GM18502 (cell line): ENCODE measurements around the gene DGCR2.
"Not testable (repeated sequence)": the region's sequence is repeated elsewhere in the genome, so short reads cannot be mapped to it uniquely, and the experiment has no call there.

Source experiments
- ATAC-seq: cut with Tn5 transposase; IDR thresholded peaks from one replicate; pipeline ENCODE4 v1.9.1; 2021; ENCODE audit warnings: mild to moderate bottlenecking; ENCODE audit not compliant: unreplicated experiment, poor library complexity

Gene DGCR2

DNA sequence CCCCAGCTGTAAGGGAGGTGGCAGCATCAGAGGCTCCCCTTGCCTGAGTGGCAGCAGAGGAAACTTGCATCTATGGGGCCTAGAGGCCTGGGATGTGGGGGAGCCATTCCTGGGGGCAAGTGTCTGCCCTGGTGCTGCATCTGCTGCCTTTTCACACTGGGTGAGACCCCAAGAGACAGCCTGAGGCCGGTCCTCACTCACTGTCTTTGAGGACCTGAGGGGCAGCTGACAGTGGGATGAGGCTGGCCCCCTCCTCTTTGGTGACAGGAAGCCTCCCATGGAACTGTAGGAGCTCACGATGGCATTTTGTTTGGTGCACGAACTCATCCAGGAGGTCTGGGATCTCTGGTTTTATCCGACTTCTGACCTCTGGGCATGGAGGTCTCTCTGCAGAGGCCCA lies 104.0 kb downstream of the DGCR2 start:
- ATAC-seq: no peak

DNA sequence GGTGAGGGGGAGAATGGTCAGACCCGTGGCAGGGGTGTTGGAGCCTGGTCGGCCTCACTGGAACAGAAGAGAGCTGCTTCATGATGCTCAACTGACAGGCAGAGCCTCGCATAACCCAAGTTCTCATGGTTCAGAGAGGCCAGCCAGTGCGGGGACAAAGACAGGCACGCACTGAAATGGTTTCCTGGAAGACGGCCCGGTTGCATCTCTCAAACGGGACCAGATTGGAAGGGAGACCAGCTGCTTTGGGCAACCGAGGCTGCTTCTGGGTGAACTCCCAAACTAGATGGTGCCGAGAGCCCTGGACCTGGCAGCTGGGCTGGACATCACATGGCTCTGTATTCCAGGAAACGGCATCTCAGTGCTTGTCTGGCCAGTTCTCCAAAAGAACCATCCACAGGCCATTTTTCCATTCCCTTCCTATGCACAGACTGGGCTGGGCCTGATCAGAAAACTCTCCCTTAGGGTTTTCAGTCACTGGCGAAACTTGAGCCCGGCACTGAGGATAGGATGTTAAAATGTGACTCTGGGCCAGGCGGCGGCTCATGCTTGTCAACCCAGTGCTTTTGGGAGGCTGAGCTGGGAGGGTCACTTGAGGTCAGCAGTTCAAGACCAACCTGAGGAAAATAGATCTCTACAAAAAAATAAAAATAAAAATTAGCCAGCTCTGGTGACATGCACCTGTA lies 106.0 kb downstream of the DGCR2 start:
- ATAC-seq: no peak

DNA sequence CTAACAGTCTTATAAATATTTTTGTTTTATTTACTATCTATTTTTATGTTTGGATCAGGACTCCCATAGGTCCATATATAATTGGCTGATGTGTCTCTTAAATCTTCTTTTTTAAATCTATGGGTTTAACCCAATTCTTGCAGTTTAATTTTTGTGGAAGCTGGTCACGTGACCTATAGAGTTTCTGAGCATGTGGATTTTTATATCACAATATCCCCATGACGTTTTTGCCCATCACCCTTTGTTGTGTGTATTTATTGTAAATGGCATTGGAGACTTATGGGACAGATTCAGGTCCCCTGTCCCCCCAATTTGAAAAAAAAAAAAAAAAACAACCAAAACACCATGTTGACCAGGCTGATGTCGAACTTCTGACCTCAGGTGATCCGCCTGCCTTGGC lies 107.3 kb downstream of the DGCR2 start:
- no peak for ATAC-seq

DNA sequence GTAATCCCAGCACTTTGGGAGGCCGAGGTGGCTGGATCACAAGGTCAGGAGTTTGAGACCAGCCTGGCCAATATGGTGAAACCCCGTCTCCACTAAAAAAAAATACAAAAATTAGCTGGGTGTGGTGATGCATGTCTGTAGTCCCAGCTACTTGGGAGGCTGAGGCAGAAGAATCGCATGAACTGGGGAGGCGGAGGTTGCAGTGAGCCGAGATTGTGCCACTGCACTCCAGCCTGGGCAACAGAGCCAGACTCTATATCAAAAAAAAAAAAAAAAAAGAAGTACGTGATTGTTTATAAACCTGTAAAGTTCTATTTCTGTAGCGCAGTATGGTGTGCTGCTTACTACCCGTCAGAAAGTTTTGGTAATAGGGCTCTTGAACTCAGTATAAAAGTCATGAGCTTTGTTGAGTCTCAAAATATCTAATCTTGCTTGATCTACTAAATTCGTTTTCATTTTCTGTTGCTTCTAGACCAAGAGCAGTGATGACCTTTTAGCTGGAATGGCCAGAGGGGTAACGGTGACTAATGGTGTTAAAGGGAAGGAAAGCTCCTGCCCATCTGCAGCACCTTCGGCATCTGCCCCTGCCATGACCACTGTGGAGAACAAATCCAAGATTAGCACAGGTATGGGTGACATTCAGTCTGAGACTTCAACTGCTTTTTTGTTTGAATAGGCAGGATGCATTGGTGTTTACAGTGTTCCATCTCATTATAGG lies 108.2 kb downstream of the DGCR2 start:
- not testable (repeated sequence) for ATAC-seq

DNA sequence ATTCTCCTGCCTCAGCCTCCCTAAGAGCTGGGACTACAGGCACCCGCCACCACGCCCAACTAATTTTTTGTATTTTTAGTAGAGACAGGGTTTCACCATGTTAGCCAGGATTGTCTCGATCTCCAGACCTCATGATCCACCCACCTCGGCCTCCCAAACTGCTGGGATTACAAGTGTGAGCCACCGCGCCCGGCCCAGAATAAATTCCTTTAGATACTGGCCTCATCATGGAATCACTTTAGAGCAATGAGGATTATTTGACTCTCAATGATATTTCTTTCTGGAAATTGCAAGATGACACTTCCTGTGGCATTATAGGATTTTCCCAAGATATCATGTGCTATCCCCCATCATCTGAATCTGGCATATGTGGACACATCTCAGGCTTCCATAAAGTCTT lies 108.8 kb downstream of the DGCR2 start:
- ATAC-seq: not testable (repeated sequence)

DNA sequence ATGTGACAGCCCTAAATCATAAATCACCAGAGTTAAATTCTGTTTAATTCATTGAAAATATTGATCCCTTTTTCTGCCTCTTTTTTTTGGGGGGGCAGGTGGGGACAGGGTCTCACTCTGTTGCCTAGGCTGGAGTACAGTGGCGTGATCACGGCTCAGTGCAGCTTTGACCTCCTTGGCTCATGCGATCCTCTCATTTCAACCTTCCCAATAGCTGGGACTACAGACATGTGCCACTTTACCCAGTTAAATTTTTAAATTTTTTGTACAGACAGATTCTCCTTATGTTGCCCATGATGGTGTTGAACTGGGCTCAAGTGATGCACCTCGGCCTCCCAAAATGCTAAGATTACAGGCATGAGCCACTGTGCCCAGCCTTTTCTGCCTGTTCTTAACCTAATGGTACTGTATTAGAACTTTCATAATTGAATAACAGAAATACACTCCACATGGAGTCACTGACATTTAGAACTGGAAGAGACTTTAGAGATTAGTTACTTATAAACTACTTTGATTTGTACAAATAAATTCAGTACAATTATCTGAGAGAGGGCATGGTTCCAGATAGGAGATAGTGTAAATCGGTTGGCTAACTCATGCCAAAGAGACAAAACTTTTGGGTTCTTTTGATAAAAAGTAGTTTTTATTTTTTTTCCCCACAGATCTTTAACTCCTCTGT lies 109.8 kb downstream of the DGCR2 start:
- ATAC-seq: no peak

DNA sequence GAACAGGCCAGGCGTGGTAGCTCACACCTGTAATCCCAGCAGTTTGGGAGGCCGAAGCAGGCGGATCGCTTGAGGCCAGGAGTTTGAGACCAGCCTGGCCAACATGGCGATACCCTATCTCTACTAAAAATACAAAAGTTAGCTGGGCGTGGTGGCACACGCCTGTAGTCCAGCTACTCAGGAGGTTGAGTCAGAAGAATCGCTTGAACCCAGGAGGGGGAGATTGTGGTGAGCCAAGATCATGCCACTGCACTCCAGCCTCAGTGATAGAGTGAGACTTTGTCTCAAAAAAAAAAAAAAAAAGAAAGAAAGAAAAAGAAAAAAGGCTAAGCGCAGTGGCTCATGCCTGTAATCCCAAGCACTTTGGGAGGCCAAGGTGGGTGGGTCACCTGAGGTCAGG lies 110.6 kb downstream of the DGCR2 start:
- ATAC-seq: not testable (repeated sequence)

DNA sequence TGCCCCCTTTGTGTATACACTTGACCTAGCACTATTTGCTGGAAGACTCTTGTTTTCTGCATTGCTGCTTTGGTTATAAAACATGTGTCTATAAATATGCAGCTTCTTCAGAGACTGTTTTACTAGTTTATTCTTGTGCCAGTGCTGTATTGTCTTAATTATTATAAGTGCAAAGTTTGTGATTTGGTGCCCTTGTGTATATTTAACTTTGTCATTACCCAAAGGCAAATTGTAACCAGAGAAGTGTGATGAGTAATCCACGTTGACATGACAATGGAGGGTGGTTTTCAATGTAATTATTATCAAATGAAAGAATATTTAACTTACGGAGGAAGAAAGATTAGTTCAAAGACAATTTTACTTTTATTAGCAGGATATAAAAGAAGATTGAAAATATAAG lies 111.1 kb downstream of the DGCR2 start:
- ATAC-seq: no peak

DNA sequence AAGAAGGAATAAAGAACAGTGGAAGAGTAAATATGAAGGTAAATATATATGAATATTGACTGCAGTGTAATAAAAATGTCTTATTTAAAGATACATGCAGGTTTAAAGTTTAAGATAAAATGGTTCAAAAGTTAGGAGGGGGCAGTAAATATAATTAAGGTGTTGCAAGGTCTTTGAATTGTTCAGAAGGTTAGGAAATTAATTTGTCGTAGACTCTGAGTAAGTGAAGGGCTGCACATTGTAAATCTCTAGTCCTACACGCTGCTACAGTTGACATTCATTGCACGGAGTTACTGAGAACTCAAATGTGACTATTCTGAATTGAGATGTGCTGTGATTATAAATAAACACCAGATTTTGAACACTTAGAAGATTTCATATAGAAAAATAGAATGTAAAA lies 116.3 kb downstream of the DGCR2 start:
- ATAC-seq: no peak

DNA sequence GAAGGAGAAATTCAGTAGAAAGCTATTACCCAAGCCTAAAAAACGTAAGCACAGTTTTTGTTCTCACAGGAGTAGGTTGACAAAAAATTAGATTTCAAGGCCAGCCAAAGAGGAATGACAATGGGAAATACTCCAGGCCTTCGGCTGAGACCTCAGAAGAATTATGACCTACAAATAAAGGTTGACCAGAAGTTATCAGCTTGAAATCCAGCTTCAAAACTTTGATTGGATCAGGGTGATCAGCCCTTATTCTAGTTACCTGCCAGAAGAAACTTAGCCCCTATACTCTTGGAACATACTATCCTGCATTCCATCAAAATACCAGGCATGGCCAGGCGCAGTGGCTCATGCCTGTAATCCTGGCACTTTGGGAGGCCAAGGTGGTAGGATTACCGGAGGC lies 117.7 kb downstream of the DGCR2 start:
- ATAC-seq: no peak

DNA sequence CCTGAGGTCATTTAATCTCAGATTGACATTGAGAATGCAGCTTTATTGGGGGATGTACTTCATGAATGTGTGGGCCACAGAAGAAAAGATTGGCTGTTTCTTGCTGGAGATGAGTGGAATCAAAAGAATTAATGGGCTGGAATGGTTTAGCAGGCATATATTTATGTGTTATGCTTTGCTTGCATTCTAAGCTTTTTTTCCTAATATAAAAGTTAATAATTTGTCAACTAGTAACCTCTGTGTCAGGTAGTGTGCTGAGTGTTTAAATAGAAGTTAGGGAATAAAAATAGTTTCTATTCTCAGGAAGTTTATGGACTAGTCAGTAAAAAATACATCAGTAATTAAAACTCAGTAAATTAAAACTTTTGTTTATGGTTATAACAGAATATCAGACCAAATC lies 118.7 kb downstream of the DGCR2 start:
- no peak for ATAC-seq

DNA sequence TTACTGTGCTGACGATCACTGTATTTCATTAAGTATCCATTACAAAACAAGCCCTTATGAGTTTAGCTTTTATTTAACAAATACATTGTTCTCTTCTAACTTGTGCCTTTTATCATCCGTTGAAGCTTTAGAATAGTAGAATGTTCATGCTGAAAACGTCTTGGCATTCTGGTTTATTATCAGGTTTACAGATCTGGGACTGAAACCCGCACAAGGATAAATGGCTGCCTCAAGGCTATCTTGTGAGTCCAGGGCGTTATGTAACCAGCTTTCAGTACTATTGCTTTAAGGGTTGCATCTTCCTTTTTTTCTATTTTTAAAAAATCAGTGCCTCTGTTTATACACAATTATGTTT lies 119.6 kb downstream of the DGCR2 start:
- no peak for ATAC-seq

DNA sequence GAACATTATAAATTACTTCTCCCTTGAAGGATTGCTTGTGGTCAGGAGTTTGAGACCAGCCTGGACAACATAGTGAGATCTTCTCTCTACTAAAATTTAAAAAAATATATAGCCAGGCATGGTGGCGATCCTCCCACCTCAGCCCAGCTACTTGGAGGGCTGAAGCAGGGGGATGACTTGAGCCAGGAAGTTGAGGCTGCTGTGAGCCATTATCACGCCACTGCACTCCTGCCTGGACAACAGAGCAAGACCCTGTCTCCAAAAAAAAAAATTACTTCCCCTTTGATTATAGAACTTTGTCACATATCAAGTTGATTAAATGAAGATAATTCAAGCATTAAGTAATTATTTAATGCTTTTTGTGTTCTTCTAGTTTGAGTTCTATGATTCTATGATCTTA lies 121.0 kb downstream of the DGCR2 start:
- ATAC-seq: no peak

DNA sequence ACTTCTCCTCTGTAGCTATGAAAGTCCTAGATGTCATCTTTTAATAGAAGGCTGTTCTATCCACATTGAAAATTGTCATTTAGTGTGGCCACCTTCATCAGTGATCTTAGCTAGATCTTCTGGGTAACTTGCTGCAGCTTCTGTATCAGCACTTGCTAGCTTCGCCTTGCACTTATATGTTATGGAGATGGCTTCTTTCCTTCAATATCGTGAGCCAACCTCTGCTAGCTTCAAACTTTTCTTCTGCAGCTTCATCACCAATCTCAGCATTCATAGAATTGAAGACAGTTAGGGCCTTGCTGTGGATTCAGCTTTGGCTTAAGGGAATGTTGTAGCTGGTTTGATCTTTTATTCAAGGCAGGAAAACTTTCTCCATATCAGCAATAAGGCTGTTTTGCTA lies 122.1 kb downstream of the DGCR2 start:
- not testable (repeated sequence) for ATAC-seq

DNA sequence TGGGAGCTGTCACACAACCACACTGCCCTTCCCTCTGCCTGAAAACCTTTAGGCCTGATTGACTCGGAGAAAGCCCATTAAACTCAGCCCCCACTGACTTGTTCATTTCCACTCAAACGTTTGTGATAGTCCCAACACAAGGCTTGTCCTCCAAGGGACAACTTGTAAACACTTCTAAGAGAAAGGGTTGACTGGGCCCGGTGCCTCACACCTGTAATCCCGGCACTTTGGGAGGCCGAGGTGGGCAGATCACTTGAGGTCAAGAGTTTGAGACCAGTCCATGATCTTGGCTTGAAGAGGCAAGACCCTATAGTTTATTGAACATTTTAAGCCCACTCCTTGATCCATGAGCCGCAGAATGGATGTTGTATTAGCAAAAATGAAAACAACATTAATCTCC lies 122.8 kb downstream of the DGCR2 start:
- no peak for ATAC-seq

DNA sequence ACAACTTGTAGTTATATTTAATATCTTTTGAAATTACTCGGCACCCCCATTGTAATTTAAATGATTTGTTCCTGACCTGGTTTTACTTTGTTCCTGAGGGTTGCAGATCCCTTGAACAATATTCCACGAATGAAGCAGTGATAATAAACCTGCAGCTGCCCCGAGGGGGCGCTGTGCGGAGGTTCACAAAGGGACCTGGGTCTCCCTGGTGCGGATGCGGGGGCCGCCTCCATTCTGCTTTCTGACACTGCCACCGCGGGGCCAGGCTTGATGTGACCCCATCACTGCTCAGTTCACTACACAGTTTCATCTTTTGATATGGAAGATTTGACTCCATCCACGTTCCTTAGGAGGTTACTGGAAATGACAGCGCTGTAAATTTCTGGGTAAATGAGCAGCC lies 123.2 kb downstream of the DGCR2 start:
- ATAC-seq: no peak

DNA sequence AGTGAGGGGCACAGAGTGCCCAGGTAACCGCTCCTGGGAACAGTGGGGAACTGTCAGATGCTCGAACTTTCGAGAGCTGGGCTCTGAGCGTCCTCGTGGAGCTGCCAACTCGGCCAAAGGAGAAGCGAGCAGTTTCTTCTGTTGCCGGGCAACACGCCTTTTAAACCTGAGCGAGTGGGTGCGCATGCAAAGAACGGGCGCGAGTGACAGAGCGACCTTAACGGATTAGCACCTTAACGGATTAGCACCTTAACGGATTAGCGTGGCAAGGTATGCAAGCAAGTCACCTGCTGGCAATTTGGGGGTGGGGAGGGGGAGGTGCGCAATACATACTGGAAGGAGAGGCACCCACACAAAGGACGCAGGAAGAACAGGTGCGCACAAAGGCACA lies 124.3 kb downstream of the DGCR2 start:
- ATAC-seq: no peak

DNA sequence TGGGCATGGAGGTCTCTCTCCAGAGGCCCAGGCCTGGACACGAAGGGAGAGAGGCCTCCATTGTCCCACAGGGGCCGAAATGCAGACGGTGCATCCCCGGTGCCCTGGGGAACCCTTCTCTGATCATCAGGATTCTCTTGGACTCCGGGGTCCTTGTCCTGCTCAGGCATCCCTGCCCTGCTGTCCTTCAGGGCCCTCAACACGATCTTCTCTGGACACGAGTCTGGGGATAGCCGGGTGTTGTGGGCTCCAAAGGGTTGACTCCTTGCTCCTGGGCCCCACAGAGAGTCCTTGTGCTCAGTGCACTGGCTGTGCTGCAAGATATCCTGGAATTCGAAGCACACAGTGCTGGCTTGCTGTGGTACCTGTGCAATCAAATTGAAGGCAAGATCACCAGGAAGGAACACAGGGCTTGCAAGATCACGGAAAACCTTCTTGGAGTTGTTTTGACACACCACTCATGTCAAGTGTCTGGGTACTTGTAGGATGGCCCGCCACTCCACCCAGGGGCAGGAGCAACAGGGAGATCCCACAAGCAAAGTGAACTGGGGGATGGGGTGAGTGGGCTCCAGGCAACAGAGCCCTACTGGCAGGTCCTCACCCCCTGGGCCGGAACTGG lies 124.8 kb downstream of the DGCR2 start:
- no peak for ATAC-seq

DNA sequence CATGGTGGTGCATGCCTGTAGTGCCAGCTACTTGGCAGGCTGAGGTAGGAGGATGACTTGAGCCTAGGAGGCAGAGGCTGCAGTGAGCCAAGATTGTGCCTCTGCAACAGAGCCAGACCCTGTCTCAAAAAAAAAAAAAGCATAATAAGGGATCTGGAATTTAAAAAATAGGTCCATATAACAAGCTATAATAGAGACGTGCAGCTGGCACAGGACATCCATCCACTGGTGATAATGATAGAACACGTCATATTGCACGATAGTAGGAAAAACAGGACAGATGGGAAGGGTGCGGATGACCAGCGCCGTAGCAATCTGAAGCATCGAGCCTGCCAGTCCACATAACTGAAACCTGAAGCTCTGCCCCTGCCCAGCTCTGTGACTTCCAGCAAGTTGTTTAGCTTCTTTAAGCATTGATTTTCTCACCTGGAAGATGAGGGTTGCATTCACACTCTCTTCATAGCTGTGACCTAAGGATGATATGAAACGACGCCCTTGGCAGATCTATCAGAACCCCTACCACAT lies 125.8 kb downstream of the DGCR2 start:
- no peak for ATAC-seq

DNA sequence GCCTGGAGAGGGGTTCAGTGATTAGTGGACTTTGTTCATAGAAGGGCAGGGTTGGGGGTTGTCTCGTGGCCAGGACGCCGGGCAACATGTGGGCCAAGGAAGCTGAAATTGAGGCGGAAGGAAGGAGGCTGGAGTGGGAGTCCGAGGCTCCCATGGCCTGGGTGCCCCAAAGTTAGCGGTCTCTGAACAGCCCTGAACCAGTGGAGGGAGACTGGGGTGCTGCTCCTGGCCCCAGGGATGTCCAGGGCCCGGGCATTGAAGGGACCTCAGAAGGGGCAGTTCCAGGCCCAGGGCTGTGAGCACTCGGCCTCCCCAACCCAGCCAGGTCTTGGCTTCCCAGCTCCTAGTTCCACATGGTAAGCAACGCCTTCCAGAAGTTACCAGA lies 126.9 kb downstream of the DGCR2 start:
- no peak for ATAC-seq

DNA sequence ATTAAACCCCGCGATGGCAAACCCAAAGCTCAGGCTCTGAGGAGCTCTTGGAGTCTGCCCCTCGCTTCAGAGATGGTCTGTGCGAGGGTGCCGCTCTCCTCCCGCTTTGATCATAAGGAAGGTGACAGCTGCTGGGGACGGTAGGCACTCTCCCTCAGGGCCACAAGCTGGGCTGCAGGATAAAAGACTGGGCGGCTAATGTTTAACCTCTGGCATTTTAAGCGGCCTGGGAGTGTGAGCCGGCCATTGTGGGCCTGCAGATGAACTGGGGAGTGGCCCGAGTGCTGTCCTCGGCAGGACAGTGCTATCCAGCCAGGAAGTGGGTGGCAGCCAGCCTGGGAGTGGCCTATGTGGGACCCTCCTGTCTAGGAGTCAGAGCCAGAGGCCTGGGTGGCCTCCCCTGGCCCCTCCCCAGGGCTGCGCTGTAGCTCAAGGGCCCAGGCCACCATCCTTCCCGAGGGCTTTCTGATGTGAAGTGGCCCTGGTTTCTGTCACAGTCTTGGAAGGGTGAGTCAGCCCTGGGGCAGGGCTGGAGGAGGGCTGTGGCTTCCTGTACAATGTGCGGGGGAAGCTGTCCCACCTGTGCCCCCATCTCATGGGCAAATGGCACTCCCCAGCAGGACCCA lies 127.4 kb downstream of the DGCR2 start:
- ATAC-seq: no peak
